ENCODE results near the gene ZBTB20. TPM values are rescaled to one million over a fixed set of nuclear protein-coding genes. Genes with fewer than 3 reads are reported as not detected.

Gene ZBTB20
- polyA plus RNA-seq, 3 donors: 4.2 to 7.6 (median 6.4) TPM

DNA sequence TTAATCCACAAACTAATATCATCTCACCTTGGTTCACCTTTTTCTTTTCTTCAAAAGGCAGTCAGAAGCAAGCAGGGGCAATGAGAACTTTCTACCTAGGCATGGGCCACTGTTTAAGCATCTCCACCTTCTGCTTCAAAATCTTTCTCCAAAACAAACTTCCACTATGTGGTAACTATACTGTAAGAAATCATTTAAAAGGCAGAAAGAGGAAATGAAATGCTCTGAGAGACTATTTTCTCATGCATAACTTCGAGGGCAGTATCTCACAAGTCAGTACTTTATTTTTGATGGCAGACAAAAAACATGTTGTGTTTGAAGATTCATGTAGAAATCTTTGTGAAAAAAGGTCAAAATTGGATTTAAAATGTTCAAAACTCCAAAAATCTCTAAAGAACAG, 419.7 kb downstream of the ZBTB20 start:
- DNase-seq (ENCODE audit: low read depth in 3 of 3, low spot score in 2 of 3): no peak

DNA sequence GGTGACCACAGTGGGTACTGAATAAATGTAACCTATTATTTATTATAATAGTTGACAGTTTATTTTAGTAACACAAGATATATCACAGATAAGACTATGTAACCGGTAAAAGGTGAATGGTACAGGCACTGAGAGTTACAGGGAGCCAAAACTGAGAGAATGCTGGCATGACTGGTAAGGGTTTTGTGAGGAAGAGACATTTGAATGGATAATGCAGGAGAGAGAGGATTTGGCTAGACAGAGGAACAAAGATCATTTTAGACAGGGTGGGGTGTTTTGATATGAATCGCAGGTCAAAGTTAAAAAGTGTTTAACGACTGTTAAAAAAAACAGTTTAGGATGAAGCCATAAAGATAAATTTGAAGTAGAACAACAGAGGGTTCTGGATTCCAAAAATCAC, 421.1 kb downstream of the ZBTB20 start:
- DNase-seq (ENCODE audit: low read depth in 3 of 3, low spot score in 2 of 3): no peak

DNA sequence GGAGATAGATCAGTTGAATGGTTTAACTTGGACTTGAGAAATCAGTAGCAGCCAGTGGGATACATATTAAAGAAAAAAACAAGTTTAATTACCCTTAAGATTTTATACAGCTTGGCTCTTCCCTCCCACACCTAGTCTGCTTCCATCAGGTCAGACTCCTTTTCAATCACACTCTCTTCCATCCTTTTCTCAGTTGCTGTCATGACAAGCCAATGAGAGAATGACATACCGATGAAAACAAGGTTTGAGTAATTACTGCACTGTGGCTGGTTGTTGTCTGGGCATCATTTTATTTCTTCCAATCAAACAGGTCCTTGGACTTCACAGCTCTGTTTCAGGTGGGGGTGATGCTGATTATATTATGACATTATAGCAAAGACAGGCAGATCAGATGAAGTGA, 424.6 kb downstream of the ZBTB20 start:
- DNase-seq (ENCODE audit: low read depth in 3 of 3, low spot score in 2 of 3): no peak

DNA sequence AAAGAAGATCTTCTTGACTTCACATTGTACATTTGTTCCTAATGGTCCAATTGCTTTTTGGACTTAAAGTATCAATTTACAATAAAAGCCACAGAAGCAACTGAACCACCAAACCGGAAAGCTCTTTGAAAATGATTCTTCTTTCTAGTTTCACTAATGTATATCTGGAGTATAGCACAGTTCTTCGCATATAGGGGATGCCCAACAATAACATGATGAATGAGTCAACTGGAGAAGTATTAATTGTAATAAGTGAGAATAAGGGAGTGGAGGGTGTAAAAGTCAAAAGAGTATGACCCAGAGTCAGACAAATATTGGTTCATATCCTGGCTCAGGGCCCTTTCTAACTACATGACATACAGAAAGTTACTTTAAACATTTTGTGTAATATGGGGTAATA, 425.2 kb downstream of the ZBTB20 start:
- no peak for DNase-seq (ENCODE audit: low read depth in 3 of 3, low spot score in 2 of 3)

DNA sequence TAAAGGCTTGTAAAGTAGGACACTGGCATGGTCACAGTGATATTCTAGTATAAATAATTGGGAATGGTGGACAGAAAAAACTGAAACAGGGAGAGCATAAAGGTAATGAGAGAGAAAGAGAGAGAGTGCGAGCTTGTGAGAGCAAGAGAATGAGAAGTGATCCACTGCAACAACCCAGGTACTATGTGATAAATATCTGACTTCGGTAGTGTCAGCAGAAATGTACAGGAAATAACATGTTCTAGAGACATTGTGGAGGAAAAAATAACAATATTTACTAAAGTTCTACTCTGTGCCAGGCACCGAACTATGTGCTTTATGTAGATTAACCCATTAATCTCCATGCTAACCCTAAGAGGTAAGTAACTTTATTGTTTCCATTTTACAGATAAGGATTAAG, 425.9 kb downstream of the ZBTB20 start:
- no peak for DNase-seq (ENCODE audit: low read depth in 3 of 3, low spot score in 2 of 3)

DNA sequence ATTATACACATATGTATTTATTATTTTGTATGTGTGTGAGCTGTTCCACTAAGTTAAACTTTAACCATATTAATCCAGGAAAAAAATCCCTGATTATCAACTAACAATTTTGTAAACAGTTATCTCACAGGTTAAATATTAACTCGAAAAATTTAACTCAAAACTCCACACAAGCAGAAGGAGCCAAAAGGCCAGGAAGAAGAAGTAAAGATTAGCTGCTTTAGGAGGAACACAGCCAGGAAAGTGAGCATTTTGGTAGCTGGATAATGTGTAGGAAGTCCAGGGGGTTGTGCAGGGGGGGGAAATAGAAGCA, 428.2 kb downstream of the ZBTB20 start:
- DNase-seq (ENCODE audit: low read depth in 3 of 3, low spot score in 2 of 3): peak in 1 of 3 donors; percentile 5

DNA sequence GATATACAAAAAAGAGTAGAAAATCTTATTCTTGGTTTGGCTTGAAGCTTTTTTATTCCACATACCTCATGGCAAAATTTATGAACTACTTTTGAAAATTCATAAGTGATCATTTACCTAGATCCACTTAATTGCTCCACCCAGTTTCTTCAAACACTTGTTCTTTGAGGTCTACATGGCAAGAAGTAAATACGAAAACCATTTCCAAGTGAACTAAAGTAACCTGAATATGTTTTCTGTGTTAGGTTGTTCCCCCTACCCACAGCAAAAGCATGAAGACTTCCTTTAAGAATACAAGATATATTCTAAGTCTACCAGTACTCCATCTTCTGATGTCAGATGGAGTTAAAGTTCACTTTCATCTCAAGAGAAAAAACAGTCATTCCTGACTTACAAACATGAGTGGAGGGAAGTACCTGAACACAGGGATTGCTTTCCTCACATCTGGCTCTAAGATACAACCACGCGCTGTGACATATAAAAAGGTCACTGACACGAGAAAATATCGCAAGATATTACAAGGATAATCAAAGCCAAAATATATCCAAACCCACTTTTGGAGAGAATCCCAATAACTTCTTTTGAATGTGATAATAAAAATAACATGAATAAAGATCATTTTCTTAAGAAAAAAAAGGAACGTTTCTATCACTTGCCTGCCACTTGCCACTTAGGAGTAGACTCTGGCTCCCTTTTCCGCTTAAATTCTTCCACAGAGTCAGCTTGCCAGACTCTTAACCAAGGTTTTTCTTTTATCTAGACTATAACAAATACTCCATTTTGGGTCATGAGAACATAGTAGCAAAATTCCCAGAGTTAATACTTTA, 428.8 kb downstream of the ZBTB20 start:
- no peak for DNase-seq (ENCODE audit: low read depth in 3 of 3, low spot score in 2 of 3)

DNA sequence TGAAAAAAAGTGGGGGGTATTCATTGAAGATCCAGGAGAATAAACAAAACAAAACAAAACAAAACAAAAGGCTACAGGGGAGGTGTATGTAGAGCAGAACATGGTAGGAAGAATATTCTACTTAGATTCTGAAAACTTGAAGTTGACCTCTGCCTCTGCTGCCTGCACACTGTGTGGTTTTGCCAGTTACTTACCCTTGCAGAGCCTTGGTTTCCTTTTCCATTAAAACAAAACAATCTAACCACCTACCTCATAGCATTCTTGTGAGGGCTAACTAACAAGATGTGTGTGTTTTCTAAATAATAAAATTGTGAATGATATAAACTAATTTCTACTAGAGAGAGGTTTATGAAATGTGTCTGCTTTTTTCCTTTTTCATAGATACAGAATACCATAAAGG, 430.2 kb downstream of the ZBTB20 start:
- no peak for DNase-seq (ENCODE audit: low read depth in 3 of 3, low spot score in 2 of 3)

DNA sequence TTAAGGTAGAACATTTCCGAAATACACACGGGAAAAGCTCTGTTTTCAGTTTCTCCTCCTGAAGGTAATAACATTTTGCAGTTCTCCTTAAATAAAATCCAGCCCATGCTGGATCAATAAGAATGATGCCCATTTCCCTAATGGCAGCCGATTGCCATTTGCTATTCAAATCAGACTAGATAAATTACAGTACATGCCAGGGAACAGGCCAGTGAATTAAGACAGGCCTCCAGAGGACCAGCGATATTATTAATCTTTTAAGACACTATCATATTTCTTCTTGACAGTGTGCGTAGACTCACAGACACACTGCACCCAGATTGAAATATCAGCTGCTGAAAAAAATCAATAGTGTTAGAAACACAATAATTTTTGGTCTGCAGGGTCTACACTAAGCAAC, 431.0 kb downstream of the ZBTB20 start:
- DNase-seq (ENCODE audit: low read depth in 3 of 3, low spot score in 2 of 3): no peak

DNA sequence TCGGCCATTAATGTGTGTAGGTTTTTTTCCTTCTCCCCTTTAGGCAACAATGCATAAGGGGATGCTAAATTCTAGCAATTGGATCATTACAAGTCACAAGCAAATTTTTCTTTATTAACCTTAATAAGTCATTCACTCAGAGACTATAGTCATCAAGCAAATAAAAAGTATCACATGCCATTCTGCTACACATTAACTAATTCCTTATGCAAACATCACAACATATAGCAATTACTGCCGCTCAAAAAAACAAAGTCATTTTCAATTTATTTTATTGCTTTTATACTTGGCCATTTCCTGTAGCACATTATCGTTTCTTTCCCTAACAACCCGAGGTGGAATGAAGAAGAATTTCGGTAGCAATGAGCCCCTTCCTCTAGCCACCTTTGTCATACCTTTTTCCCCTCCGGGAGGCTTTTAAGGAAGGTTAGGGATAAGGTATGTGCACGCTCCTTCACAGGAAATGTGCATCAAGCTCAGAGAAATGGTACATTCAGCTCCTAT, 432.1 kb downstream of the ZBTB20 start:
- DNase-seq (ENCODE audit: low read depth in 3 of 3, low spot score in 2 of 3): no peak

DNA sequence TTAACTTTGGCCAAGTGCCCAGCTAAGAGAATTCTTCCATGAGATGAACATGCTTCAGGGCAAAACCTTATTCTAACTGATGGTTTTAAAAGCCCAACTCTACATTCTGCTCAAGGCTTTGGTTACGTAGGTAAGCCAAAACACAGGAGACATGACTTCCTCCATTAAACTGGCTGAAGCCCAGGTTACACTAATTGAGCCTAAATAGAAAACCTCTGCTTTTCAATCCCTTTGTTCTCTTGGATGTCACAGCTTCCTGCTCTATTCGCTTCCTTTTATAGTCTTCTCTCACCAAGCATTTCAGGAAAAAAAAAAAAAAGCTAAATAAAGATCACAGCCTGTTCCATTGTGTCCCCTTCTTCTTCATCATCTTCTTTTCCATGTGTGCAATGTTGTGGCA, 432.9 kb downstream of the ZBTB20 start:
- no peak for DNase-seq (ENCODE audit: low read depth in 3 of 3, low spot score in 2 of 3)

DNA sequence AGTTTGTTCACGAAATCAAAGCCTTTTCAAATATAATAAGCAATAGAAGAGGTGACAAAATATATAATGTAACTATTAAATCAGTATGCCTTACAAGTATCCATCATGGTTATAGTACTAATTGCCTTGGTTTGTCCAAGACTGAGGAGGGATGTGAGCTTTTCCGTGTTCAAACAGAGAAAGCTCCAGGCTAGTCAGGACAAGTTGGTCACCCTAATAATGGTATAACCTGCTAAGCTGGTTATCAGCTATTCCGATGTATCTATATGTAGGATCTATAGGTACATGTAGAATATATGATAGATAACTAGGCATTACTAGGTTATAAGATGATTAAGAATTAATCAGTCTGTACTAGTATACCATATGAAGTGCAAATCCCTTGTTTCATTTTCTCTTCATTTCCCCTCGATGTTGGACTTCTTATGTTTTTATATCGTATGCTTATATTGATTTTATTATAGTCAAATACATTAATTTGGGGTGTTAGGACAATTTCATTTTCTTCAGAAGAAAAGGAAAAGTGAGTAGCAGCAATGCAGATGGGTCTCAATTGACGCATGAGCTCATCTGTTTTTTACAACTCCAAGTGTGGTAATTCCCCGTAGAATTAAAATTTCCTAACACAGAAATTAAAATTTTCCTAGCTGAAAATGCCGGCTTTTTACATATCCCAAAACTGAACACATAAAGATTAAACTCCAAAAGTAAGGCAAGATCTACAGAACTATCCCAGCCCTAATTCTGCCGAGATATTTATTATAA, 434.2 kb downstream of the ZBTB20 start:
- DNase-seq (ENCODE audit: low read depth in 3 of 3, low spot score in 2 of 3): no peak

DNA sequence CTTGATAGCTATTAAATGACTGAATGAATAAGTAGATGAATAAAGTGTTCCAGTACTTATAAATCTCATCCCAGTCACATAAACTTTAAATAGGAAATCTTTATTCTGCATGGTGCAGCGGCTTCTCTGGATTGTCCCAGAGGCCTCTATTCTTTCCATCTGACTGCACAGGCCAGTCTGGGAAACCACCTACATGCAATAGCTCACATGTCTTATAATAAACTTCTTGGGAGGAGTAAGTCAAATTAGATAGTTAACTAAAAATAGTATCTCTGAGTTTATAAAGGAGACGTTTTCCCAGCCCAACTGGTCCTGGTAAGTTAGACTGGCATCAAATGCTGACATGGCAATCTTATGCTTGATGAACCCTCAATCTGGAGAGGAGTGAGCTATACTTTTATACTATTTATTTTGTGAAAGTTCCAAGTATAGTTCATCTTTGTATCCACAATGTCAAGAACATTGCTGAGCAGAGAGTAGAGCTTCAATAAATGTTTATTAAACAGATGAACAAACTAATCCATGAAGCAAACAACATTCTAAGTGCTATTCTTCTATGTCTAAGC, 435.7 kb downstream of the ZBTB20 start:
- no peak for DNase-seq (ENCODE audit: low read depth in 3 of 3, low spot score in 2 of 3)

DNA sequence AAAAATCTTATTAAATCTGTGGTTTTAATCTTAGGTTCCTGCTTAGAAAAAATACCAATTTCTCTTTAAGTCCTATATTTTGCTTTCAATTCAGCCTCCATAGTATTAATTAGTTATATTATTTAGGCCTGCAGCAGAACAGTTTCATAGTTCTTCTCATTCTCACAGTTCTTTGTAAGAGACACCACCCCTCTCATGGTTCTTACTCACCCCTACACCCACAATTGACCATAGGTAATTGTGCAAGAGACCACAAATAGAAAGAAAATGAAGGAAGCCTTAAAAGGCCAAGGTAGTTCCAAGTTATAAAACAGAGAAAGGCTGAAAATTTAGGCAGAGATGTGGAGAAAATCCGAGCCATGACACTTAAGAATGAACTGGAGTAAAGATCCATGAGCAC, 438.0 kb downstream of the ZBTB20 start:
- no peak for DNase-seq (ENCODE audit: low read depth in 3 of 3, low spot score in 2 of 3)

DNA sequence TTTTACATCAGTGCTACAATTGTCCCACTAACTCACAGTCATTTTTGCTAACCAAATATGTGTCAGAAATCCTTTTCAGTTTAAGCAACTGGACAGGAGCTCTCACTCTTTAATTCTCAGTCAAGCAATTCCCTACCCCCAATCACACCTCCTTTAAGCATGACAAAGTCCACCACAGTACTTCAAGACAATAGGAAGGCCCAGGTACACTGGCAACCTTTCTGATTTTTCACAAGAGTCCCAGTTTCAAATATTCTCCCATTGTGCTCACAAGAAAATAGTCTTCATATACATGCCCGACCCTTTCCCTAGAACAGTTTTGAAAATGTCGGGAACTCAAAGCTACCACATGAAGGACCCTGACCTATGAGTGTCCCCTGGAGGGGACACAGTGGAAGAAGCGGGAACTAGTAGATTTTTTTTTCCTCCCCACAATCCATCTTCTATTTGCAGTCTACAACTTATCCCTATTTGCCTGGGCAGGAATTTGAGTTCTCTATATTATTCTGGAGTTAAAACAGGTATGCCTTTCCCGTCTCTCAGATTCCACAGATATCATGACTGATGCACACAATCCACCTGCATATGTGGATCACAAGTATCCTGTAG, 439.7 kb downstream of the ZBTB20 start:
- DNase-seq (ENCODE audit: low read depth in 3 of 3, low spot score in 2 of 3): no peak

DNA sequence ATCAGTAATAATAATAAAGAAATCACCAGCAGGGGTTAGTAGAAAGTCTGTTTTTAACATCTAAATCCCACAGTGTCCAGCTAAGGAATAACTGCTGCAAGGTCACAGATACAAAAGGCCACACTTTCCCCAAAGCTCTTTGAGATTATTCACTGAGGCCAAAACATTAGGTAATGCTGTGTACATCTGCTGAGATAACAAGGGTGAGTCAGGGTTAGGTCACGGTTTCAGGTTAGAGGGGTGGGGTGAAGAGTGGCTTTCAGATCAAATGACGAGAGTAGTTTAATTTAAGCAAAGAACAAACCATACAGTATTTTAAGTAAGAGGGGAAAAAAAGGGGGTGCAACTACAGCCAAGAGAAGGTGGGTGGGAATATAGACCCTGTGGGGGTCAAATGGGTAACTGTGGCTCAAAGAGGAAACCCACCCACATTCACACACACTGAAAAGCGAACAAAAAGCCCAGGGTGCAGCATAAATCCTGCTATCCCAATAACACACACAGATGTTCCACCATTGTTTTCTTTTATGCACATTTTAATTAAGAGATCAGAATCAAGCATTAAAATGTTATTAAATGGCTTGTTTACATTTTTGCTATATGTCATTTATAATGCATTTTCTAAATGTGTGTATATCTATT, 440.4 kb downstream of the ZBTB20 start:
- DNase-seq (ENCODE audit: low read depth in 3 of 3, low spot score in 2 of 3): no peak

DNA sequence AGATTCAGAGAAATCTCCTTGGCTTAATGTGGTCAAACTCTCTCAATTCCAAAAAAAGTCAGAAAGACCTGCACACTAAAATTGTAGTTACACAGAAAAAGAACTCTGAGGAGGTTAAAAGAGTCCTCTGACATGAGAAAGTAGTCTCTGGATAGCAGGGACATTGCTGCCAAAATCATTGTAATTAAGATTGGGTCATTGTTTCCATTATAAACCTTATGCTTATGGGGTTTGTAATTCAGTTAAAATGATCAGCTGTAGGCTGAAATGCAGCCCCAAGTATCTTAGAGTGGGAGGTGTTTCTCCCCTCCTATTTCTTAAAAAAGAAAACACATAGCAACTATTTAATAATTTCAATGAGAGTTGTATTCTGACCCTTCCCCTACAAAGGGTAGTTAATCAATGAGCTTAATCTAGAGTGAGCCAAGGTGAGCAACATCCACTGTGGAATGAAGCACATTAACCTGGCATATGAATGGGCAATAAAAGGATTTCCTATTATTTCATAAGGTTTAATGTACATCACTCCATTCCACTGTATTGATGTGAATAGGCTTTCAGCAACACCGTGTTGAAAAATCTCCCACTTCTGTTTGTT, 446.4 kb downstream of the ZBTB20 start:
- DNase-seq (ENCODE audit: low read depth in 3 of 3, low spot score in 2 of 3): no peak

DNA sequence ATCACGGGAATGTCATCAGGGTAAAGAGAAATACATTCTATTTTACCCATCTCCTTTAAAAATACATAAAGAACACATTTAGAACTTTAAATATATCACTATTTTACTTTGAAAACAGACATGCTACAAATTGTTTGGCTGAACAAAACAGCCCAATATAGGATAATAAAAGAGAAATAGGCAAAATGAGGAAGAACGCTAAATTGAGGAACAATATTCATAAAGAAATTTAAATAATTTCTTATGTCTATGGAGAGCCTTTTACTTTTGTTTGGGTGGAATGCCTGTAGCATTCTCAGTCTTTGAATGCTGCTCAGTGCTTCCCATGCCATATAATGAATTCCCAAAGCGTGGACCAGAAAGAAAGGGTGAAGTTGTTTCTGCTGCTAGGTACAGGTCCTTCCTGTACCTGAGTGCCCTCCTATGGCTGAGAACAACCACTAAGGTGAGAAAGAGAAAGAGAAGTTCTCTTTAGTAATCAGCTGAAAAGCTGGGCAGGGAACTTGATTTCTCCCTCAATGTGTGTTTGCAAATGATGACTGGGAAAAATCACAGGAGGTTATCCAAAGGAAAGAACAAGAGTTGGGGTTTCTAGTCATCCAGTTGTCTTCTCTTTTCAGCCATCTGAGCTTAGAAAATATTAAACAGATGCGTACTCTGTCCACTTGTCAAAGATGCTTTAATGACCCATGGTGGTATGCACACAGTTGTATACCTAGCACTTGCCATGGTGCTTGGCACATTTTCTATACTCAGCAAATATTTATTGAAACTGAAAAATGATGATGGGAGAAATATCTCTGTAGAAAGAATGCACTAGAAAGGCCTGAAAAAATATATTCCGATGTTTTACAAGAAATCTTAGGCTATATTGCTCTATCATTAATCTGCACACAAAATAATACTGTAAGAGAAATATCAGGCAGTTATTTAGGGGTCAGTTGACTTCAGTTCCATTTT, 448.7 kb downstream of the ZBTB20 start:
- DNase-seq (ENCODE audit: low read depth in 3 of 3, low spot score in 2 of 3): no peak

DNA sequence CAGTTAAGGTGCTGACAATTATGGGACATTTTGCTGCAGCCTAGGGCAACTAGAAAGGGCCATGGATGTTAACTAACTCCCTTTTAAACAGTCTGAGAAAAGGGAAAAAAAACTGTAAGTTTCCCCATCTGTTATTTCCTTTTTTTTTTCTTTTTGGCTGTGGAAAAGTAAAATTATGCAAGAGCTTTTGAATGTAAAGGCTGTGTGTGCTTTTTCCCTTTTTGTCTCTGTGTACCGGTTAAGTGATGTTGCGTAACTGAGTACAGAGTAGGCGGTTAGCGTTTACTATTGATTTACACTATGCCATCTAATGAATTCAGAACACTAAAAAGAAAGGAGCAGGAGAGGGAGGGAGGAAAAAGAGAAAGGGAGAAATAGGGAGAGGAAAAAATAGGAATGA, 449.7 kb downstream of the ZBTB20 start:
- no peak for DNase-seq (ENCODE audit: low read depth in 3 of 3, low spot score in 2 of 3)
